VCaP (cell line): ENCODE measurements around the gene TEKTIP1.

Source experiments
- H3K27ac ChIP-seq: fragments of 450-650 bp; 2 replicates; pipeline ENCODE4 v1.5.1; 2017
- CTCF ChIP-seq: fragments of 450-650 bp; conservative IDR thresholded peaks from 2 replicates; pipeline ENCODE4 v1.5.1; 2017; ENCODE audit warnings: mild to moderate bottlenecking, moderate library complexity

Gene TEKTIP1

GRCh38 chr19:3570606-3571011, 31.6 kb downstream of the TEKTIP1 start:
- H3K27ac ChIP-seq = no peak overlapping the region
- TF ChIP-seq CTCF = no peak

- TF ChIP-seq CTCF = no peak
- peak overlapping the region; percentile 67 for H3K27ac ChIP-seq
Measured at GRCh38 chr19:3572132-3572854, 33.3 kb downstream of the TEKTIP1 start.

GRCh38 chr19:3572855-3573161, 33.8 kb downstream of the TEKTIP1 start, which contains the start of gene HMG20B:
Gene HMG20B (plus strand): TSS chr19:3572944. CDS start chr19:3573310, 366 bp downstream.
- no peak for TF ChIP-seq CTCF
- H3K27ac ChIP-seq = peak within 1 kb of the TSS; percentile 67

GRCh38 chr19:3573162-3573857, 34.3 kb downstream of the TEKTIP1 start:
- TF ChIP-seq CTCF = no peak
- H3K27ac ChIP-seq = peak overlapping the region; percentile 66

- peak overlapping the region; percentile 66 for H3K27ac ChIP-seq
- TF ChIP-seq CTCF = no peak
Measured at GRCh38 chr19:3573858-3574637, 35.1 kb downstream of the TEKTIP1 start.

- no peak for TF ChIP-seq CTCF
- H3K27ac ChIP-seq = no peak overlapping the region
Measured at GRCh38 chr19:3575260-3575741, 36.3 kb downstream of the TEKTIP1 start.

GRCh38 chr19:3575949-3576673, 37.1 kb downstream of the TEKTIP1 start:
- no peak overlapping the region for H3K27ac ChIP-seq
- no peak for TF ChIP-seq CTCF
